HG03378 (cell line): ENCODE results near the gene AP5Z1.
"Not testable (repeated sequence)": the region's sequence is repeated elsewhere in the genome, so short reads cannot be mapped to it uniquely, and the experiment has no call there.

ENCODE experiments used
- ATAC-seq: cut with Tn5 transposase; IDR thresholded peaks from one replicate; pipeline ENCODE4 v1.9.1; 2021; ENCODE audit warnings: mild to moderate bottlenecking, moderate library complexity; ENCODE audit not compliant: unreplicated experiment

AP5Z1 gene

GRCh38 chr7:4800926-4801838, 25.8 kb downstream of the AP5Z1 start:
- ATAC-seq = no peak

- no peak for ATAC-seq
Observed at GRCh38 chr7:4801839-4802231, 26.4 kb downstream of the AP5Z1 start.

- not testable (repeated sequence) for ATAC-seq
Observed at GRCh38 chr7:4802577-4802976, 27.2 kb downstream of the AP5Z1 start.

GRCh38 chr7:4803397-4804241, 28.2 kb downstream of the AP5Z1 start:
- no peak for ATAC-seq

DNA sequence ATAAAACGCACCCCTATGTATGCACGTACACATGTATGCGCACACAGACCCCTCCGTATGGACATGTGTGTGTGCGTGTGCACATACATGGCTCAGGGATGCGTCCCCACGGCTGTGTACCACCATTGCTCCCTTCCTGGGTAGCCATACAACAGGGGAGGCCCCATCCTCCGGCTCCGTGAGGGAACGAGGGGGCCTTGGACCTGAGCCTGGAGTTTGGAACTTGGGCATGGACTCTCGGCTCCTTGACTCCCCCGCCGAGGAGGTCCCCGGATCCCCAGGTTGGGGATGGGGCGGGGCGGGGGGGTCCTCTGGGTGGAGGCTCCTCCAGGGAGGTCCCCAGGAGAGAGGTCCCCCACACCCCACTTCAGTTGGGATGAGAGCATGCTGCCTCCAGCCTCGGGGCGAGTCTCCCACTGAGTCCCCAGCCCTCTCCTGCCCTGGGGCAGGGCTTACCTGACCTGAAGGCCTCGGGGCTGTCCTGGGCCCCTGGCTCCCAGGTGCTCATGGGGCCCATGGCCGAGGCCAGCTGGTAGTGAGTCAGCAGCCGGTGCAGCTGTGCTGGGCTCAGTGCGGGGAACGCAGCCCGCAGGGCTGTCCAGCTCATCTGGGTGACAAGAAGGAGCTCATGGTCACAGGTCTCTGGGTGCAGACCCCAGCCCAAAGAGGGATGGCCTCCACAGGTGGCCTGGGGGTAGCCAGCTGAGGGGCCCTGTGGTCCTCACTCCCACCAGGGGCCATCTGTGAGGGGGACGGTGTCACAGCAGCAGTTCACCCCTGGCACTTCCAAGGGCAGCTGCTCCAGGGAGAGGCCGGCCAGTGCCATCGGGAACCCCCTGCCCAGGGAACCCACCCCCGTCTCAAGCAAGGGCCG, 29.9 kb downstream of the AP5Z1 start:
- no peak for ATAC-seq

- no peak for ATAC-seq
Observed at GRCh38 chr7:4805984-4806300, 30.5 kb downstream of the AP5Z1 start.

DNA sequence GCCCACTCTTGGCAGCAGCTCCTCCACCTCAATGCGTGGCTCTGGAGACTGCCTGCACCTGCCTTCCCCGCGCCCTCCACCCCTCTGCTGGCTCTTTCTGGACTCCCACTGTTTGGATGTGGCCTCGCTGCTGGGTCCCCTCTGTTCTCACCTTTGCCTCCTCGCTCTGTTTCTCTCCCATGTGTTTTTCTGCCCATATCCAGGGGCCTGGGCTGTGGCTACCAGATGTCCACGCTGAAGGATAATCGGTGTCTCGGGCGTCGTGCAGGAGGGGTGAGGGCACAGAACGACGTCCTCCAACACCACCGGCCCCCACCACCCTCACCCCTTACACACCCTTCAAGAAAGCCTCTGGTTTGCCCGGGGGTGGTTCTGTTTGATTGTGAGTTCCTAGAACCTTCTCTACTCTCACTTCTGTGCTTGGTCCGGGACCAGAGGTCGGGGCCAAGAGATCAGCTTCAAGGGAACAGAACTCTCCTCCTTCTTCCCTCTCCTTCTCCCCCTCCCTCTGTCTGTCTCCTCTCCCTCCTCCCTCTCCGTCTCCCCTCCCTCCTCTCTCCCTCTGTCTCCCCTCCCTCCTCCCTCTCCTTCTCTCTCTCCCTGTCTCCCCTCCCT, 31.7 kb downstream of the AP5Z1 start:
- ATAC-seq = no peak

DNA sequence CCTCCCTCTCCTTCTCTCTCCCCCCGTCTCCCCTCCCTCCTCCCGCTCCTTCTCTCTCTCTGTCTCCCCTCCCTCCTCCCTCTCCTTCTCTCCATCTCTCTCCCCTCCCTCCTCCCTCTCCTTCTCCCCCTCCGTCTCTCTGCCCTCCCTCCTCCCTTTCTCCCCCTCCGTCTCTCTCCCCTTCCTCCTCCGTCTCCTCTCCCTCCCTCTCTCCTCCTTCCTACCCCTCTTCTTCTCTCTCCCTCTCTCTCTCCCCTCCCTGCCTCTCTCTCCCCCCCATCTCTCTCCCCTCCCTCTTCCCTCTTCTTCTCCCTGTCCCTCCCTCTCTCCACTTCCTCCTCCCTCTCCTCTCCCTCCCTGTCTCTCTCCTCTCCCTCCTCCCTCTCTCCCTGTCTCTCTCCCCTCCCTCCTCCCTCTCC, 32.2 kb downstream of the AP5Z1 start:
- no peak for ATAC-seq

GRCh38 chr7:4808026-4808425, 32.6 kb downstream of the AP5Z1 start:
- ATAC-seq = no peak

DNA sequence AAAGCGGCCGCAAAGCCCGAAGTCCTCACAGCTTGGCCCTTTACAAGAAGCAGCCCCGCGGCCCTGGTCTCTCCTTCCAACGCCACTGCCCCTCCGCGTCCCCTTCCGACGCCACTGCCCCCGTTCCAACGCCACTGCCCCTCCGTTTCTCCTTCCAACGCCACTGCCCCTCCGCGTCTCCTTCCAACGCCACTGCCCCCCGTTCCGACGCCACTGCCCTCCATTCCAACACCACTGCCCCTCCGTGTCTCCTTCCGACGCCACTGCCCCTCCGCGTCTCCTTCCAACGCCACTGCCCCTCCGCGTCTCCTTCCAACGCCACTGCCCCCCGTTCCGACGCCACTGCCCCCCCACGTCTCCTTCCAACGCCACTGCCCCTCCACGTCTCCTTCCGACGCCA, 33.1 kb downstream of the AP5Z1 start:
- no peak for ATAC-seq

- ATAC-seq = no peak
Observed at GRCh38 chr7:4809091-4809591, 33.7 kb downstream of the AP5Z1 start.

- ATAC-seq = no peak
Observed at GRCh38 chr7:4809666-4810065, 34.2 kb downstream of the AP5Z1 start.

GRCh38 chr7:4814433-4814832, 39.0 kb downstream of the AP5Z1 start:
- ATAC-seq = no peak

- ATAC-seq = no peak
Observed at GRCh38 chr7:4815121-4815520, 39.7 kb downstream of the AP5Z1 start.

- ATAC-seq = no peak
Observed at GRCh38 chr7:4815609-4816418, 40.4 kb downstream of the AP5Z1 start.

GRCh38 chr7:4816419-4817080, 41.1 kb downstream of the AP5Z1 start:
- no peak for ATAC-seq

GRCh38 chr7:4817178-4817901, 41.9 kb downstream of the AP5Z1 start:
- ATAC-seq = no peak

- no peak for ATAC-seq
Observed at GRCh38 chr7:4818000-4818794, 42.8 kb downstream of the AP5Z1 start.
